Suppressor macrophage treated with lipopolysaccharide for 4 hours (primary cell): ENCODE measurements around the gene INTS3.
A peak's percentile ranks its signal among the peaks of the same experiment; 100 is the strongest.

Experiments
- DNase-seq: peaks from one replicate; pipeline ENCODE4 v3.0.0-alpha.2; 2020

The INTS3 gene, protein sequence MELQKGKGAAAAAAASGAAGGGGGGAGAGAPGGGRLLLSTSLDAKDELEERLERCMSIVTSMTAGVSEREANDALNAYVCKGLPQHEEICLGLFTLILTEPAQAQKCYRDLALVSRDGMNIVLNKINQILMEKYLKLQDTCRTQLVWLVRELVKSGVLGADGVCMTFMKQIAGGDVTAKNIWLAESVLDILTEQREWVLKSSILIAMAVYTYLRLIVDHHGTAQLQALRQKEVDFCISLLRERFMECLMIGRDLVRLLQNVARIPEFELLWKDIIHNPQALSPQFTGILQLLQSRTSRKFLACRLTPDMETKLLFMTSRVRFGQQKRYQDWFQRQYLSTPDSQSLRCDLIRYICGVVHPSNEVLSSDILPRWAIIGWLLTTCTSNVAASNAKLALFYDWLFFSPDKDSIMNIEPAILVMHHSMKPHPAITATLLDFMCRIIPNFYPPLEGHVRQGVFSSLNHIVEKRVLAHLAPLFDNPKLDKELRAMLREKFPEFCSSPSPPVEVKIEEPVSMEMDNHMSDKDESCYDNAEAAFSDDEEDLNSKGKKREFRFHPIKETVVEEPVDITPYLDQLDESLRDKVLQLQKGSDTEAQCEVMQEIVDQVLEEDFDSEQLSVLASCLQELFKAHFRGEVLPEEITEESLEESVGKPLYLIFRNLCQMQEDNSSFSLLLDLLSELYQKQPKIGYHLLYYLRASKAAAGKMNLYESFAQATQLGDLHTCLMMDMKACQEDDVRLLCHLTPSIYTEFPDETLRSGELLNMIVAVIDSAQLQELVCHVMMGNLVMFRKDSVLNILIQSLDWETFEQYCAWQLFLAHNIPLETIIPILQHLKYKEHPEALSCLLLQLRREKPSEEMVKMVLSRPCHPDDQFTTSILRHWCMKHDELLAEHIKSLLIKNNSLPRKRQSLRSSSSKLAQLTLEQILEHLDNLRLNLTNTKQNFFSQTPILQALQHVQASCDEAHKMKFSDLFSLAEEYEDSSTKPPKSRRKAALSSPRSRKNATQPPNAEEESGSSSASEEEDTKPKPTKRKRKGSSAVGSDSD

DNA sequence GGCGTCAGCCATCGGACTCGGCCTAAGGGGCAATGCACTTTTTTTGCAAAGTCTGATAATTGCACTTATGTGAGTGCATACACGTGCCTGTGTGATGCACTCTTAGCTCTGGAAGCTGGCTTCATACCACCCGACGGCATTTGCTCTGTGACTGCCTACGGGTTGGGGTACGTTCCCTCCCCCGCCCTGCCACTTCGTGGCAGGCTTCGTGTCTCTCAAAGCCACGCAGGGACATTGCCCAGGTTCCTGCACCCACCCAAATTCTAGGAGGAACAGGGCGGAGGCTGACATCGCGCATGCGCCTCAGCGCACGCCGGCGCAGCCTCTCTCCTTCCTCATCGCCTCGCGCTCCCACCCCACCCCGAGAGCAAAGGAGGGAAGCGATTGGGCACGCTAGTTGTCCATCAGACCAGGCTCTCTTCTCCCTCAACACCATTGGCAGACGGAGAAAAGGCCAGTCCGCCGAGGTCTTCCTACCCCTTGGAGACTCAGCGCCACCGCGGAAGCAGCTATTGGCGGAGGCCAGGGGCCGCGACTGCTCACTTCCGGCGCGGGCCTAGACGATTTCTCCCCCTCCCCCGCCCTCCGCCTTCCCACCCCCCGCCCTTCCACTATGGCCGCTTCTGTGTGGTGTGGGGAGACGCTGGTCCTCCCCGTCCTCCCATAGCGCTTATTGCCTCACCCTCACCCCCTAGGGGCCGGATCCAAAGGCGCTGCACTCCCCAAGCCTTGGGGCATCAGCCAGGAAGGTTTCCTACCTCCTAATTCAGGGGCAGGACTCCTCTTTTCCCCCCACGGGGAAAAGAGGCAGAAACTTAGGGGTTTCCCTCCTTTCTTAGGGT is at the start of gene INTS3:
TSS of gene INTS3 (plus strand) at position 588 of the 842 bp plus-strand sequence. CDS start 585 bp downstream, outside the sequence.
- DNase-seq, result peak; percentile 100

DNA sequence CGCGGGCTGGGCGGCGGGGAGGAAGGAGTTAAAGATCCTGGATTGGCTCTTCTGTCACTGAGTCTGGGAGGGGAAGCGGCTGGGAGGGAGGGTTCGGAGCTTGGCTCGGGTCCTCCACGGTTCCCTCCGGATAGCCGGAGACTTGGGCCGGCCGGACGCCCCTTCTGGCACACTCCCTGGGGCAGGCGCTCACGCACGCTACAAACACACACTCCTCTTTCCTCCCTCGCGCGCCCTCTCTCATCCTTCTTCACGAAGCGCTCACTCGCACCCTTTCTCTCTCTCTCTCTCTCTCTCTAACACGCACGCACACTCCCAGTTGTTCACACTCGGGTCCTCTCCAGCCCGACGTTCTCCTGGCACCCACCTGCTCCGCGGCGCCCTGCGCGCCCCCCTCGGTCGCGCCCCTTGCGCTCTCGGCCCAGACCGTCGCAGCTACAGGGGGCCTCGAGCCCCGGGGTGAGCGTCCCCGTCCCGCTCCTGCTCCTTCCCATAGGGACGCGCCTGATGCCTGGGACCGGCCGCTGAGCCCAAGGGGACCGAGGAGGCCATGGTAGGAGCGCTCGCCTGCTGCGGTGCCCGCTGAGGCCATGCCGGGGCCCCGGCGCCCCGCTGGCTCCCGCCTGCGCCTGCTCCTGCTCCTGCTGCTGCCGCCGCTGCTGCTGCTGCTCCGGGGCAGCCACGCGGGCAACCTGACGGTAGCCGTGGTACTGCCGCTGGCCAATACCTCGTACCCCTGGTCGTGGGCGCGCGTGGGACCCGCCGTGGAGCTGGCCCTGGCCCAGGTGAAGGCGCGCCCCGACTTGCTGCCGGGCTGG is 49.1 kb upstream of the INTS3 start, which contains the start of gene NPR1:
TSS of gene NPR1 (plus strand) at position 170 of the 818 bp plus-strand sequence. CDS start at position 591, 421 bp downstream.
- DNase-seq, result peak; percentile 25

DNA sequence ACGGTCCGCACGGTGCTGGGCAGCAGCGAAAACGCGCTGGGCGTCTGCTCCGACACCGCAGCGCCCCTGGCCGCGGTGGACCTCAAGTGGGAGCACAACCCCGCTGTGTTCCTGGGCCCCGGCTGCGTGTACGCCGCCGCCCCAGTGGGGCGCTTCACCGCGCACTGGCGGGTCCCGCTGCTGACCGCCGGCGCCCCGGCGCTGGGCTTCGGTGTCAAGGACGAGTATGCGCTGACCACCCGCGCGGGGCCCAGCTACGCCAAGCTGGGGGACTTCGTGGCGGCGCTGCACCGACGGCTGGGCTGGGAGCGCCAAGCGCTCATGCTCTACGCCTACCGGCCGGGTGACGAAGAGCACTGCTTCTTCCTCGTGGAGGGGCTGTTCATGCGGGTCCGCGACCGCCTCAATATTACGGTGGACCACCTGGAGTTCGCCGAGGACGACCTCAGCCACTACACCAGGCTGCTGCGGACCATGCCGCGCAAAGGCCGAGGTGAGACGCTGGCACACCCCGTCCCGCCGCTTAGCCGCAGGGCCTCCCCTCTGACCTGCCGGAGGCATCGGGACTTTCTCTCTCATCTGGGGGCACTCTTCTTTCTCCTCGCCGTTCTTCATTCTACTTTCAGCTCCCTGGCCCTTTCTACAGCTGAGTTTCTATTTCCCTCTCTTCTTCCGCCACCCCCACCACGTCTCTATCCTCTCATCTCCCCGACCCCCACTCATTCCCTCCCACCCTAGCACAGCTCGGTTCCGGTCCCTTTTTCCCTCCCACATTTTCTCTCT is 48.3 kb upstream of the INTS3 start:
- peak; percentile 29 for DNase-seq

DNA sequence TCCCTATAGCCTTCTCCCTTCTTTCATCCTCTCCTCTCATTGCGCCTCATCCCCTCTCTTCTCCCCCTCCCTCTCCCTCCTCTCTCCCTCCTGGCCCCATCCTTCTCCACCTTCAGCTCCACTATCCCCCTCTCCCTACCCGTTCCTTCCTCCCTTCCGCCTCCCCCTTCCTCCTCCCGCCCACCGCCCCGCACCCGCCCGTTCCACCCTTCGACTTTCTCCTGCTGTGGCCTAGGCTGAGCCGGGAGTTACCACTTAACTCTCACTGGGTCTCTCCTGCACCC is 47.8 kb upstream of the INTS3 start:
- DNase-seq, result no peak

DNA sequence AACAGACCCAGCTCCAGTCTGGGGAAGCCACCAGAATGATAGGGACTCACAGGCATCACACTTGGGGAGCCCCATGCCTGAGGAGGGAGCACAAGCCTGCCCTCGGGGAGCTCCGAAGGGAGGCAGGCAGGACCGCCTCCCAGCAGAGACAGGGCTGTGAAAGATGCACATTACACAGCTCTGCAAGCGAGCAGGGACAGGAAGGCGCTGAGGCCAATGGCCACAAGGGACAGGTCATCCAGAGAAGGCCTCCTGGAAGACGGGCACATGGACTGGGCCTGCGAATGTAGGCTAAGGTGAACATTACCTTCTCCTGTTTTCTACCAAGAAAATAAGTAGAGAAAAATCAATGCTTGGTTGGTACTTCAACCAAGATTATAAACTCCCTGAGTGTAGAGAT is 45.1 kb upstream of the INTS3 start:
- no peak for DNase-seq

DNA sequence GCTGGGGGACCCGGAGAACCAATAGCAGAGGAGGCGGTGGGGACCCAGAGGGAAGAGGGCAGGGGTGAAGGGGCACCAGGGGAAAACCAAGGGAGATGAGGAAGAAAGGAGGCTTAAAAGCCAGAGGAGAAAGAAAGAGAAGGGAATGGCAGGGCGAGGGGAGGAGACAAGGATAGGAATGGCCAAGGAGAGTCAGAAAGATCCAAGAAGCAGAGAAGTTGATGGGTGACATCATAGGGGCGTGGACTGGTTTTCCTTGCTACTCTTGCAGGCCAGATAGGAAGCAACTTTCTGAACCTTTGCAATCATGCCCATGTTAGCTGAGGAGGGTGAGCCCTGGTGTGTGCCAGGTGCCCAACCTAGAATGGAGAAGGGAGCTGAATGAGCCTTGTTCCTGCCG is 44.0 kb upstream of the INTS3 start:
- DNase-seq, result peak; percentile 31

DNA sequence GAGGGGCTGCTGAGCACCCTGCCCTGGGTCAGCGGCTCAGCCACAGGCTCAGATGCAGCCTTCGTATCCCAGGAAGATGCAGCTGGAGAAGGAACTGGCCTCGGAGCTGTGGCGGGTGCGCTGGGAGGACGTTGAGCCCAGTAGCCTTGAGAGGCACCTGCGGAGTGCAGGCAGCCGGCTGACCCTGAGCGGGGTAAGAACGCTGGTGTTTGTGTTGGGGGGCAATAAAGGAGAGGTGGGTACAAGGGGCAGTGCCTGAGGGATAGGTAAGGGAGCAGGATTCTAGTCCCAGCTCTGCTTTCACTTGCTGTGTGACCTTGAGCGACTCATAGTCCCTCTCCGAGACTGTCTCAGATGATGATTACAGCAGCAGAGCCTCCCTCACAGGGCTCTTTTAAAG is 43.0 kb upstream of the INTS3 start:
- no peak for DNase-seq

DNA sequence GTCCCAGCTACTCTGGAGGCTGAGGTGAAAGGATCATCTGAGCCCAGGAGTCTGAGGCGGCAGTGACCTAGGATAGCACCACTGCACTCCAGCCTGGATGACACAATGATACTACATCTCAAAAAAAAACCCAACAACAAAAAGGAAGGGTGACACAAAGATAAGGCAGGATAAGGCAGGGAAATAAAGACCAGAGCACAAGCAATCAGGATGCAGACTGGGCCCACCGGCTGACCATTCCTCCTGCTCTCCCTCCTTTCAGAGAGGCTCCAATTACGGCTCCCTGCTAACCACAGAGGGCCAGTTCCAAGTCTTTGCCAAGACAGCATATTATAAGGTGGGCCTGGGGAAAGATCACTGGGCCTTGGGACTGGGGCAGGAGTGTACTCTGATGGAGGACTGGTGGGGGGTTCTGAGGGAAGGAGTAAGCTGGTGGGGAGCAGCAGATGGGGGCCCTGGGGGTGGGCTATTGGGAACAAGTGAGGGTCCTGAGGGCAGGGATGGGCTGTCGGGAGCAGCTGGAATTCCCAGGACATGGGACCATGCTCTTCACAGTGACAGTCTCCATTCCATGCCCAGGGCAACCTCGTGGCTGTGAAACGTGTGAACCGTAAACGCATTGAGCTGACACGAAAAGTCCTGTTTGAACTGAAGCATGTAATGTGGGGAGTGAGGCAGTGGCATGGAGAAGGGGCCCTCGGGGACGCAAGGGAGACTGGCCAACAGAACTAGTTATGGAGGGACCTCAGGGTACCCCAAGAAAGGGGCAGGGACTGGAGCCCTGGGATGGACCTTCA is 42.1 kb upstream of the INTS3 start:
- no peak for DNase-seq

DNA sequence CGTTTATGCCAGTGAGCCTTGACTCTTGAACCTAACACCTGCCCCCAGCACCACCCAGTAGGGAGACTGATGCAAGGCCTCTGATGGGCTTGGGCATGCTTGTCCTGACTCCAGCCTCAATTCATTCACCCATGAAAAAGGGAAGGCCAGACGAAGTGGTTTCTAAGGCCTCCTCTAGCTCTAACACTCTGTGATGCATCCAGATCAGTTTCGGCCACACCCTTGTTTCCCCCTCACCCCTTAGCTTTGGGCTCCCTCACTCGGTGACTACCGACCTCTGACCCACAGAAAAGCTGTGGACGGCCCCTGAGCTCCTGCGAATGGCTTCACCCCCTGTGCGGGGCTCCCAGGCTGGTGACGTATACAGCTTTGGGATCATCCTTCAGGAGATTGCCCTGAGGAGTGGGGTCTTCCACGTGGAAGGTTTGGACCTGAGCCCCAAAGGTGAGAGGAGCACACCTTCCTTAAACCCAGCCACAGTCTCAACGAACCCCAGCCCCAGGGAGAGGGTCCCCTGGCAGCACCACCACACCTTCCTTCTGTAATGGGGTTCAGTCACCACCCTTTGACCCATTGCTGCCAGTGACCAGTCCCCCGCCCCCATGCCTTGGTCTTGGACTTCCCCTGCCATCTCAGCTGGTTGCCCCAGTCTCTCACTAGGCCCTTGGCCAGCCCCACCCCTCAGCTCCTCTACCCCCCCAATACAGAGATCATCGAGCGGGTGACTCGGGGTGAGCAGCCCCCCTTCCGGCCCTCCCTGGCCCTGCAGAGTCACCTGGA is 40.3 kb upstream of the INTS3 start:
- DNase-seq, result no peak

DNA sequence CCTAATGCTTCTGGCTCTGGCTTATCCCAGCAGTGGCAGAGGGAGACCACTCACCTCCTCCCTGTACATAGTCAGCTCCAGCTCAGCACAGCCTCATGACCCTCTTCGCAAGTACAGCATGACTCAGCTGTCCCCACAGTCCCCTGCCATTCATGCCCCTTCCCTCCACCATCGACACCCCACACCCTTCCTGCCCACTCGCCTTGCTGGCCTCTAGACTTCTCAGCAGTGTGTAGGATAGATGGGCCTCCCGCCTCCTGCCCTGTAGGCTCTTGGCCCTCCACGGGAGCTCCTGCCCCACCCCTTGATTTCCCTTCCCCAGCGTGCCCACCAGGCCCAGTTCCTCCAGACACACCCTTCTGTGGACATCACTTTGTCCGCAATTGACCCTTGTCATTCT is 39.6 kb upstream of the INTS3 start:
- DNase-seq, result peak; percentile 14

DNA sequence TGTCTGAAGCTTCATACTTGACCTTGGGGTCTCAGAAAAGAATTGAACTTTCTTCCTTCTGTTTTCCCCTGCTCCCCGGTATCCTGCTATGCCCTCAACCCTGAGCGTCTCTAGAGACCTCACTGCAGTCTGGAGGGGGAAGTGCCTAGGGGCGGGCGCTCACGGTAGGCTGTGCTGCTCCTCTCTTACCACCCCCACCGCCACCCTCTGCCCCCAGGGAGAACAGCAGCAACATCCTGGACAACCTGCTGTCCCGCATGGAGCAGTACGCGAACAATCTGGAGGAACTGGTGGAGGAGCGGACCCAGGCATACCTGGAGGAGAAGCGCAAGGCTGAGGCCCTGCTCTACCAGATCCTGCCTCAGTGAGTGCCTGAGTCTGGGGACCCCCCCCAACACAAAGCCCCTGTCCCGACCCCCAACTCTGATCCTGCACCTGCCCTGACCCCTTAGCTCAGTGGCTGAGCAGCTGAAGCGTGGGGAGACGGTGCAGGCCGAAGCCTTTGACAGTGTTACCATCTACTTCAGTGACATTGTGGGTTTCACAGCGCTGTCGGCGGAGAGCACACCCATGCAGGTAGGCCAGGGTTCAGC is 39.0 kb upstream of the INTS3 start:
- DNase-seq, result no peak

DNA sequence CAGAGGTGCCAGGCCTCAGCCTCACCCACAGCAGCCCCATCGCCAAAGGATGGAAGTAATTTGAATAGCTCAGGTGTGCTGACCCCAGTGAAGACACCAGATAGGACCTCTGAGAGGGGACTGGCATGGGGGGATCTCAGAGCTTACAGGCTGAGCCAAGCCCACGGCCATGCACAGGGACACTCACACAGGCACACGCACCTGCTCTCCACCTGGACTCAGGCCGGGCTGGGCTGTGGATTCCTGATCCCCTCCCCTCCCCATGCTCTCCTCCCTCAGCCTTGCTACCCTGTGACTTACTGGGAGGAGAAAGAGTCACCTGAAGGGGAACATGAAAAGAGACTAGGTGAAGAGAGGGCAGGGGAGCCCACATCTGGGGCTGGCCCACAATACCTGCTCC is 34.4 kb upstream of the INTS3 start:
- DNase-seq, result no peak

DNA sequence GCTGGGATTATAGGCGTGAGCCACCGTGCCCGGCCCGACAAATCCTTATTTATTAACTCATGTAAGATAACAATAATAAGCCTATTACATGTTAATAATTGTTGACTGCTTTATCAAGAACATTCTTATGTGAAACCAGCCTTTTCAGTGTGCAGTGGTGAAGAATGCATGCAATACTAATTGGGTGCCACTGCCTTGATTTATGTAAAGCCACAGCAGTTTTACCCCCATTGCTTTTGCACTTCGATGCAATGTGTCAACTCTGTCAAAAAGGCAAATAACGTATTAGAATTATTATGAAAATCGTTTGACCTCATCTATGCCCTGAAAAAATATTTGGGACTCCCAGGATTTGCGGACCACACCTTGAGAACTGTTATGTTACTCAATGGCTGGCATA is 31.1 kb upstream of the INTS3 start:
- DNase-seq, result no peak

DNA sequence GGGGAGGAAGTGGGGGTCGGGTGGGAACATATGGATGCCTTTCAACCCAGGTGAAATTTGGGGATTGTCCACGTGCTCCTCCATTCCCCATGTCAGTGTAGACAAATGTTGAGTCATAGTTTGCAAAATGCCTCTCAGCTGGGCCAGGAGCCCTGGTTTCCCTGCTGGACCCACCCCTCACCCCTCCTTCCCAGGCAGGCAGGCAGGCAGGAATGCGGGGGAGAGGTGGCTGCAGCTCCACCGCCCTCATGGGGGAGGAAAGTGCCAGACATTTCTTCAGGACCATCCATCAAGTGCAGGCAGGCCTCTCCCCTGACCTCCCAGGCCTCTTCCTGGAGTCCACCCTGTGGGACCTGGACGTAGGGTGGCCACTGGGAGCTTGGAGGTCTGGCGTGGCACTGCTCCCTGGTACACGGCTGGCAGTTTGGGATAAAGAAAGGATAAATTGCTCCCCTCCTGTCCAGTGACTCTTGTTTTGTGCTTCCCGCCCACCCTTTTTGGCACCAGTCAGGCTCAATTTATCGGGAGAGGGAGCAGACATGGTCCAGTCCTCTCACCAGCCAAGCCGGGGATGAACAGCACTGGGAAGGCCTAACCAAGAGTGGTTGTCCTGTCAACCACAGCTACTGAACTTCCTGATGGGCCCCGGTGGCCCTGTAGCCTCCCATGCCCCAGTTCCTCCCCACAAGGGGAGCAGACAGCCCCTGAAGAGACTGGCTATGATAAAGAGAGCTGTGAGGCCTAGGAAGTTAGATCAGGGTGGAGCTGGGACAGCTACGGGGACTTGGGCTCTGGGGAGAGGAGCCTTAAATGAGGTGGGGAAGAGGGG is 30.4 kb upstream of the INTS3 start:
- no peak for DNase-seq

DNA sequence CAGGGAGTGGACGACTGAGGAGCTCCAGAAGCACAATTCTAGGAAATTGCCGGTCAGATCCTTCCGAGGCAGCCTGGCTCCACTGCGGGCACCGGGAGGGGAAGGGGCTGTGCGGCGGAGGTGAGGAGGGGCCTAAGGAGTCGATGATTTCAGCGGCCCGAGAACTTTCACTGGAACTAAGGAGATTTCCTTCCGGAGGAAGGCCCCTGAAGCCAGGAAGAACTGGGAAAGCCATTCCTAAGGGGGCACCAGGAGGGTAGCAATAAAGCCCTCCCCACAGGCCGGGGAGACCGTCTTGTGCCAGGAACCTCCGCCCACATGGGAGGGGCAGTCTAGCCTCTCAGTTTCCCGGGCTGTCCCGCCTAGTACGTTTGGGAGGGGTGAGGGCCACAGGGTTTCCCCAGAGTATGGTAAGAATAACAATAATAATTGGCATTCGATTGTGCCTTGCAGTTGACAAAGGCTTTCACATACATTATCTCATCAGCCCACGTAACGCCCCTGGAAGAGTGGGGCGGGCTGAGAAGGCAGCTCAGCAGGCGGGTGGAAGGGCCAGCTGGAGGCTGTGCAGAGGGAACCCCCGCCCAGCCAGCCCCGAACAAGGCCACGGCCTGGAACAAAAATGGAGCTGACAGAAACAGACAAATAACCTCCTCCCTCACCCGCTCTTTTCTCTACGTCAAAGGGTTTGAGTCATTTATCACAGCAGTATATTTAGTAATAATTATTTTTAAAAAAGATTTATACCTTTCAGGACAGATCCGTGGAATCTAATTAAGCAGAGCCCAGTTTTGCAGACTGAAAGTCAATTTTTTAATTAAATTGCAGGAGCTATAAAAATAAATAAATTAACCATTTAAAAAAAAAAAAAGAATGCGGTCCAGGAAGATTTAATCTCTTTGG is 29.6 kb upstream of the INTS3 start:
- DNase-seq, result peak; percentile 55

DNA sequence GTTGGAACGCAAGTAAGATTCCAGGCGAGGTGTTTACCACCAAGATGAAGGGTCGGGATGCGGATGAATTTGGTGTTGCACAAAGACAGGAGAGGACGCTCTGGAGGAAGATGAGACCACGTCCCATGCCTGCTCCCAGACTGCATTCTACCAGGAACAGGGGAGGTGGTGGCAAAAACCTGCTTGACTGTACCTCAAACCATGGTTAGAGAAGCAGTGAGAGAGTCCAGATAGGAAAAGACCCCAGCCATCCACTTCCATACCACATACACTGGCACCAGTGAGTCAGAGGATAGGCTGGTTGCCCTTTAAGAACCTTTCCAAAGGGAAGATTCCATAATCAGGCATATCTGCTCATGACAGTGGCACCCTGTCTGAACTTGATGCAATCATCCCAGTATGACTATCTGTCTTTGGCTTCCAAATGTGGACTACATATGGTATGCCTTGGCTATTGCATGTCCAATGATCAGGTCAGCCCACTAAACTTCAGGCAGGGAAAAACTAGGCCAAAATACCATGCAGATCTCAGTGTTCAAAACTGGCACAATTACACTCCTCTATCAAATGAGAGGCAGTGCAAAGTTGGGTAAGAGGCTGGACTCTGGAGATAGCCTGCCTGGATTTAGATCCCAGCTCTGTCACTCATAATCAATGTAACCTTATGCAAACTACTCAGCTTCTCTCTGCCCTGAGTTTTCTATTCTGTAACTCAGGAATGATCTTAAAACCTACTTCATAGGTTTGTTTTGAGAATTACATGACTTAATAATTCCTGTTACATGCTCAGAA is 28.7 kb upstream of the INTS3 start:
- DNase-seq, result peak; percentile 56
